OCI-M1 (cell line): ENCODE data around the gene NINJ1.

ENCODE experiments used
- DNase-seq: peaks from one replicate; lab custom pipeline; 2025; lab: John Stamatoyannopoulos, UW

The NINJ1 gene

GRCh38 chr9:93099551-93100275 is 34.3 kb downstream of the NINJ1 start:
- DNase-seq = no peak

GRCh38 chr9:93098236-93098946 is 35.7 kb downstream of the NINJ1 start:
- peak; percentile 58 for DNase-seq

- no peak for DNase-seq
Observed at GRCh38 chr9:93097511-93098201, 36.4 kb downstream of the NINJ1 start.

- no peak for DNase-seq
Observed at GRCh38 chr9:93096811-93097382, 37.2 kb downstream of the NINJ1 start.

- no peak for DNase-seq
Observed at GRCh38 chr9:93096131-93096802, 37.8 kb downstream of the NINJ1 start, which contains the start of gene CARD19. TSS of gene CARD19 (plus strand) at chr9:93096217. CDS start at chr9:93096346, 129 bp downstream.

GRCh38 chr9:93095205-93096130 is 38.6 kb downstream of the NINJ1 start:
- DNase-seq = peak; percentile 100

- DNase-seq = peak; percentile 26
Observed at GRCh38 chr9:93094658-93095204, 39.3 kb downstream of the NINJ1 start.

GRCh38 chr9:93093877-93094657 is 40.0 kb downstream of the NINJ1 start:
- no peak for DNase-seq

GRCh38 chr9:93093127-93093876 is 40.7 kb downstream of the NINJ1 start:
- peak; percentile 72 for DNase-seq

- no peak for DNase-seq
Observed at GRCh38 chr9:93092251-93092991, 41.6 kb downstream of the NINJ1 start.

GRCh38 chr9:93091453-93092081 is 42.5 kb downstream of the NINJ1 start:
- DNase-seq = peak; percentile 23

- no peak for DNase-seq
Observed at GRCh38 chr9:93091056-93091452, 43.0 kb downstream of the NINJ1 start.

GRCh38 chr9:93090091-93090655 is 43.9 kb downstream of the NINJ1 start:
- DNase-seq = no peak

GRCh38 chr9:93089481-93089991 is 44.5 kb downstream of the NINJ1 start:
- no peak for DNase-seq

GRCh38 chr9:93089024-93089423 is 45.0 kb downstream of the NINJ1 start:
- no peak for DNase-seq

GRCh38 chr9:93088656-93089015 is 45.4 kb downstream of the NINJ1 start:
- DNase-seq = no peak

- DNase-seq = no peak
Observed at GRCh38 chr9:93087971-93088655, 45.9 kb downstream of the NINJ1 start.
